ENCODE measurements around the gene ARHGEF28.

DNA sequence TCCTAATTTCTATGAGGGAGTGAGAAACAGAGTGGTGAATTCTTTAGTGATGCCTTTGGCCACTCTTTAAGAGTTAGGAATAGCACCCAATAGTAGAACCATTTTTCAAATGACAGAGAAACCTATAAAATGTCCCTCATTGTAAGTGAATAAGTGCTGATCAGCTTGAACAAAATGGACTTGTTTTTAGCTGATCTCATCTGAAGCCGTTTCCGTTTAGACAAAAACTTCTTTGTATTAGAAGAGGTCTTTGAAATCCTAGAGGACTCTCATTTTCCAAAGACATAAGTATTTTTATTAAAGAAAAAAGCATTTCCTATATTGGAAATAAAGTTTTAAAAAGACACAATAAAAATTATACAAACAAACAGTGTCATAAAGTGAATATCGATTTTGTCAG lies 273.9 kb downstream of the ARHGEF28 start:
- TF ChIP-seq, protein P1, sequence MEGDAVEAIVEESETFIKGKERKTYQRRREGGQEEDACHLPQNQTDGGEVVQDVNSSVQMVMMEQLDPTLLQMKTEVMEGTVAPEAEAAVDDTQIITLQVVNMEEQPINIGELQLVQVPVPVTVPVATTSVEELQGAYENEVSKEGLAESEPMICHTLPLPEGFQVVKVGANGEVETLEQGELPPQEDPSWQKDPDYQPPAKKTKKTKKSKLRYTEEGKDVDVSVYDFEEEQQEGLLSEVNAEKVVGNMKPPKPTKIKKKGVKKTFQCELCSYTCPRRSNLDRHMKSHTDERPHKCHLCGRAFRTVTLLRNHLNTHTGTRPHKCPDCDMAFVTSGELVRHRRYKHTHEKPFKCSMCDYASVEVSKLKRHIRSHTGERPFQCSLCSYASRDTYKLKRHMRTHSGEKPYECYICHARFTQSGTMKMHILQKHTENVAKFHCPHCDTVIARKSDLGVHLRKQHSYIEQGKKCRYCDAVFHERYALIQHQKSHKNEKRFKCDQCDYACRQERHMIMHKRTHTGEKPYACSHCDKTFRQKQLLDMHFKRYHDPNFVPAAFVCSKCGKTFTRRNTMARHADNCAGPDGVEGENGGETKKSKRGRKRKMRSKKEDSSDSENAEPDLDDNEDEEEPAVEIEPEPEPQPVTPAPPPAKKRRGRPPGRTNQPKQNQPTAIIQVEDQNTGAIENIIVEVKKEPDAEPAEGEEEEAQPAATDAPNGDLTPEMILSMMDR (IDR thresholded peaks at IDR 0.05) = no peak
- no peak for TF ChIP-seq EZH2 (IDR thresholded peaks at IDR 0.05; ENCODE audit: borderline replicate concordance, insufficient read depth, low read depth, low read length, poor library complexity, severe bottlenecking)

All from B cell (primary cell).